Vagina (tissue), 2 donors: Measurements from ENCODE around the gene KISS1R.

Experiments
- CTCF ChIP-seq, 3 experiments: fragments of 450-650 bp in 2 of 3; fragments of 200-600 bp in 1 of 3; sonication (generic) in 1 of 3; IDR thresholded peaks; one replicate each; pipeline ENCODE4 v1.5.1; 2017 to 2019; ENCODE audit warnings: antibody characterized with exemption in 3 of 3, mild to moderate bottlenecking in 2 of 3, moderate library complexity in 2 of 3
- POLR2A ChIP-seq, 2 donors: fragments of 450-650 bp; IDR thresholded peaks; one replicate each; pipeline ENCODE4 v1.6.1; 2017; ENCODE audit warnings: antibody characterized with exemption in 2 of 2, mild to moderate bottlenecking in 2 of 2, moderate library complexity in 2 of 2
- POLR2AphosphoS5 ChIP-seq, 2 donors: sonication (generic); formaldehyde crosslinking; IDR thresholded peaks; one replicate each; pipeline ENCODE4 v1.9.0; 2017; ENCODE audit warnings: antibody characterized with exemption in 2 of 2, mild to moderate bottlenecking in 2 of 2, low read depth in 1 of 2; ENCODE audit not compliant: insufficient read depth in 1 of 2

GRCh38 chr19:902093-902370 is 15.1 kb upstream of the KISS1R start:
- TF ChIP-seq POLR2AphosphoS5 (IDR thresholded peaks at IDR 0.05; ENCODE audit: insufficient read depth in 1 of 2, low read depth in 1 of 2) (no peak), POLR2A (IDR thresholded peaks at IDR 0.05) (no peak), CTCF (IDR thresholded peaks at IDR 0.05) (no peak)
